Measurements from ENCODE around the gene ARHGAP44. TPM values are rescaled to one million over a fixed set of nuclear protein-coding genes. Genes with fewer than 3 reads are reported as not detected.

Gene ARHGAP44
- total and polyA plus RNA-seq, 2 of the 4 experiments (the other 2 are of a cell fraction): 0.54 to 1.0 TPM

DNA sequence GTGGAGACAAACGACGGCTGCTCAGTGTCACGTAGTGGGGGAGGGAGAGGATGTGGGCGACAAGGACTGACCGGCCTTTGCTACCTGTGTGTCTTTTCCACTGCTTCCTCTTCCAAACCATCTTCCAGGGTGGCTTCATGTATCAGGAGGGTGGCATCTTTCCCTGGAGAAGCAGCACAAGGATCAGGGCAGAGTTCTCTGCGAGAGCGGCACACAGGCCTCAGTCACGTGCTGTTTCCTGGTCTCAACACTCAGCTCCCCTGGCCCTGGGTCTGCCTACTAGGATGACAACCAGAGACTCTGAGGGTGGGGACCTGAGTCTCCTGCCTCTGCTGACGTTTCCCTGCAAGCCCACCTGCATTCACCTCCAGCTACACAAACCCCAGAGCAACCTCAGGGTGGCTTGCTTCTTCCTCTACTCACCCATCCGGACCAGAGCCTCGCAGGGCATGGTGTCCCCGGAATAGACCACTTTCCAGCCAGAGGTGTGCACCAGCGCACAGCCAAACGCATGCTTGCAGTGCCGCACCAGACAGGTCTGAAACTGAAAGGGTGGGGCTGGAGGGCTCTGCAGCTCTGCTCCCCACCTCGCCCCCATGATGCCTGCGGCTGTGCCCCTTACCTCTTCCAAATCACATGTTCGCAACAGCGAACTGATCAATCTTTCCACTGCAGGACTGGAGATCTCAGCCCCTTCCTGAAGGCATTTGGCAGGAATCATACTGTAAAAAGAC, 205.2 kb downstream of the ARHGAP44 start:
- Histone ChIP-seq H3K79me1 (ENCODE audit: low read depth in 1 of 2, low read length in 2 of 2) (no peaks in the 10 kb centered on the region), H4K20me1 (ENCODE audit: insufficient read depth, low read length) (no peaks in the 10 kb centered on the region), H3K27me3 (ENCODE audit: control insufficient read depth, insufficient read depth, low read length) (no peaks in the 10 kb centered on the region), H2BK15ac (ENCODE audit: low read depth, low read length) (no peak overlapping the region), H3K9me3 (ENCODE audit: control insufficient read depth, insufficient read depth, low read length) (no peaks in the 10 kb centered on the region), H2AK9ac (replicated peaks; ENCODE audit: low read depth, low read length, poor library complexity) (no peak overlapping the region), H3K4me2 (ENCODE audit: low read depth, low read length) (no peak overlapping the region), H2BK20ac (ENCODE audit: low read depth, low read length) (no peak overlapping the region), H3K36me3 (ENCODE audit: control insufficient read depth, insufficient read depth, low read length) (peaks cover 80% of the 10 kb centered on the region), H3K14ac (replicated peaks; ENCODE audit: low read depth, low read length) (no peak overlapping the region), H3K4me1 (ENCODE audit: control insufficient read depth, insufficient read depth, low read length) (no peaks in the 10 kb centered on the region), H3K9me1 (ENCODE audit: insufficient read depth, low read length) (no peaks in the 10 kb centered on the region), H4K8ac (ENCODE audit: low read depth in 2 of 2, low read length in 2 of 2) (no peak overlapping the region), H3K56ac (ENCODE audit: extremely low read depth, insufficient read depth, low read length) (no peak overlapping the region), H3K18ac (ENCODE audit: low read depth, low read length) (no peak overlapping the region), H2AK5ac (ENCODE audit: low read depth, low read length) (no peak overlapping the region), H3K27ac (ENCODE audit: insufficient read depth, low read length) (no peak overlapping the region), H3K9ac (ENCODE audit: low read depth, low read length) (no peak overlapping the region), H3K4ac (ENCODE audit: low read depth, low read length) (no peak overlapping the region), H2AFZ (replicated peaks; ENCODE audit: low read length, poor library complexity) (no peak overlapping the region), H2BK5ac (ENCODE audit: low read depth, low read length, poor library complexity, severe bottlenecking) (no peak overlapping the region), H3K23ac (ENCODE audit: low read depth, low read length) (no peak overlapping the region), H4K91ac (ENCODE audit: insufficient read depth, low read depth, low read length) (no peak overlapping the region), H4K5ac (ENCODE audit: low read depth, low read length) (no peak overlapping the region), H3K4me3 (ENCODE audit: insufficient read depth, low read depth, low read length) (no peak overlapping the region), H2BK120ac (ENCODE audit: low read depth, low read length) (no peak overlapping the region)
- 87% methylated on average over 8 of the region's 19 CpGs; no CpG with 5 or more reads in 1 of the 2 experiments for WGBS, 2 experiments (ENCODE audit: extremely low coverage in 2 of 2, insufficient read length in 1 of 2)
- ChIA-PET POLR2A (ENCODE audit: unreplicated experiment) (no interaction called here), CTCF (no interaction called here)
- no peak for ATAC-seq (ENCODE audit: low read depth)
- TF ChIP-seq FOS (IDR thresholded peaks at IDR 0.05; ENCODE audit: low read depth, low read length) (no peak), CTCF (conservative IDR thresholded peaks at IDR 0.05; ENCODE audit: low read depth, low read length) (no peak), MAZ (IDR thresholded peaks at IDR 0.05; ENCODE audit: borderline replicate concordance, low read depth, low read length) (no peak), SMC3 (IDR thresholded peaks at IDR 0.05; ENCODE audit: low read depth, low read length) (no peak), RFX5 (IDR thresholded peaks at IDR 0.05; ENCODE audit: low read depth, low read length) (no peak), MAFK (IDR thresholded peaks at IDR 0.05; ENCODE audit: low read depth, low read length) (no peak), MXI1 (IDR thresholded peaks at IDR 0.05; ENCODE audit: borderline replicate concordance, low read depth, low read length) (no peak), NFE2L2 (IDR thresholded peaks at IDR 0.05; ENCODE audit: low read depth, low read length) (no peak), CHD1 (IDR thresholded peaks at IDR 0.05; ENCODE audit: low read depth, low read length) (no peak), CEBPB (IDR thresholded peaks at IDR 0.05; ENCODE audit: low read depth, low read length) (no peak), BHLHE40 (IDR thresholded peaks at IDR 0.05; ENCODE audit: low read depth, low read length) (no peak), RAD21 (IDR thresholded peaks at IDR 0.05; ENCODE audit: low read length) (no peak), POLR2A (IDR thresholded peaks at IDR 0.05; ENCODE audit: low read depth, low read length) (no peak), RCOR1 (IDR thresholded peaks at IDR 0.05; ENCODE audit: insufficient replicate concordance, low read length) (no peak)
- TF ChIP-seq, protein P1, sequence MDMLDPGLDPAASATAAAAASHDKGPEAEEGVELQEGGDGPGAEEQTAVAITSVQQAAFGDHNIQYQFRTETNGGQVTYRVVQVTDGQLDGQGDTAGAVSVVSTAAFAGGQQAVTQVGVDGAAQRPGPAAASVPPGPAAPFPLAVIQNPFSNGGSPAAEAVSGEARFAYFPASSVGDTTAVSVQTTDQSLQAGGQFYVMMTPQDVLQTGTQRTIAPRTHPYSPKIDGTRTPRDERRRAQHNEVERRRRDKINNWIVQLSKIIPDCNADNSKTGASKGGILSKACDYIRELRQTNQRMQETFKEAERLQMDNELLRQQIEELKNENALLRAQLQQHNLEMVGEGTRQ (IDR thresholded peaks at IDR 0.05; ENCODE audit: low read depth, low read length): no peak
- TF ChIP-seq, protein P2, sequence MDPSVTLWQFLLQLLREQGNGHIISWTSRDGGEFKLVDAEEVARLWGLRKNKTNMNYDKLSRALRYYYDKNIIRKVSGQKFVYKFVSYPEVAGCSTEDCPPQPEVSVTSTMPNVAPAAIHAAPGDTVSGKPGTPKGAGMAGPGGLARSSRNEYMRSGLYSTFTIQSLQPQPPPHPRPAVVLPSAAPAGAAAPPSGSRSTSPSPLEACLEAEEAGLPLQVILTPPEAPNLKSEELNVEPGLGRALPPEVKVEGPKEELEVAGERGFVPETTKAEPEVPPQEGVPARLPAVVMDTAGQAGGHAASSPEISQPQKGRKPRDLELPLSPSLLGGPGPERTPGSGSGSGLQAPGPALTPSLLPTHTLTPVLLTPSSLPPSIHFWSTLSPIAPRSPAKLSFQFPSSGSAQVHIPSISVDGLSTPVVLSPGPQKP (IDR thresholded peaks at IDR 0.05; ENCODE audit: borderline replicate concordance, low read depth, low read length): no peak
- intact Hi-C loops (cut with micrococcal nuclease) (no loop called here), dilution Hi-C loops (cut with HindIII; ENCODE audit: low sequenced_read_pairs, unreplicated experiment) (no loop called here), in situ Hi-C loops (cut with MboI; ENCODE audit: low sequenced_read_pairs) (no loop called here)
- no TSS peak for BruUV-seq (replicated peaks)
- DNase-seq: no peak

Measured in IMR-90 (cell line).